Inflammatory macrophage treated with lipopolysaccharide for 4 hours (primary cell): ENCODE measurements around the gene ZNF534.
"Not testable (repeated sequence)": the region's sequence is repeated elsewhere in the genome, so short reads cannot be mapped to it uniquely, and the experiment has no call there.

Source experiments
- DNase-seq: peaks from one replicate; pipeline ENCODE4 v3.0.0-alpha.2; 2020

ZNF534 gene

DNA sequence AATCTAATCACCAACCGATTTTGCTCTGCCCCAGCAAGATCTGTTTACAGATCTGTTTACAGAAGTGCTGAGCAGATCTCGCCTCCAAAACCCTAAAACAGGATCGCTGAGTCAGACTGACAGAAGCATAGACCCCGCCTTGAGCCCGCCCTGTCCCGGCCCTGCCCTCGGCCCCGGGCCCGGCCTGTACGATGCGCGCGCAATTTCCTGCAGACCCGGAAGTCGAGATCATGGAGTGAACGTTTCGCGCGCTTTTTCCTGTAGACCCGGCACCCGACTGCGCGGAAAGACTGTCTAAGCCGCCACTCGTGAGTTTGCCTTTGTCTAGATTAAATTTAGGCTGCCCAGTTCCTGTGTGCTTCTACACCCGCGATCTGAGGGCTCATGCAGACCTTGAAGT lies at the start of gene ZNF534:
Gene ZNF534 (plus strand): TSS at position 212 of the 400 bp plus-strand sequence. CDS start 2,327 bp downstream, outside the sequence.
- DNase-seq: no peak

DNA sequence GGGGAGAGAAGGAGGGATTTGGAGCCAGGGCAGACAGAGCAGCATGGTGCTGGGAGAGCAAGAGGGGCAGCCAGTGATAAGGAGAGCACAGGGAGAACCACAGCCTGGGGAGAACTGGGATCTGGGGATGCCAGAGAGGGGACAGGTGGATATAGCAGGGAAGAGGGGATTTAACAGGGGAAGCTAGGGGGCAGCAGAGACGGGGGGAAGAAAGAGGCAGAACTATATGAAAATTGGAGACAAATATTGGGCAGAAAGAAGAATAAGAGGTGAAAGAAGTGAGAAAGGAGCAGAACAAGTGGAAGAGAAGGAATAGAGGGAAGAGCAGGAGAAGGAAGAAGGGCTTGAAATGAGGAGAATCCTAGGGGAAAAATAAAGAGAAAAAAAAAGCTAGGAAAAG lies 37.8 kb upstream of the ZNF534 start:
- no peak for DNase-seq

DNA sequence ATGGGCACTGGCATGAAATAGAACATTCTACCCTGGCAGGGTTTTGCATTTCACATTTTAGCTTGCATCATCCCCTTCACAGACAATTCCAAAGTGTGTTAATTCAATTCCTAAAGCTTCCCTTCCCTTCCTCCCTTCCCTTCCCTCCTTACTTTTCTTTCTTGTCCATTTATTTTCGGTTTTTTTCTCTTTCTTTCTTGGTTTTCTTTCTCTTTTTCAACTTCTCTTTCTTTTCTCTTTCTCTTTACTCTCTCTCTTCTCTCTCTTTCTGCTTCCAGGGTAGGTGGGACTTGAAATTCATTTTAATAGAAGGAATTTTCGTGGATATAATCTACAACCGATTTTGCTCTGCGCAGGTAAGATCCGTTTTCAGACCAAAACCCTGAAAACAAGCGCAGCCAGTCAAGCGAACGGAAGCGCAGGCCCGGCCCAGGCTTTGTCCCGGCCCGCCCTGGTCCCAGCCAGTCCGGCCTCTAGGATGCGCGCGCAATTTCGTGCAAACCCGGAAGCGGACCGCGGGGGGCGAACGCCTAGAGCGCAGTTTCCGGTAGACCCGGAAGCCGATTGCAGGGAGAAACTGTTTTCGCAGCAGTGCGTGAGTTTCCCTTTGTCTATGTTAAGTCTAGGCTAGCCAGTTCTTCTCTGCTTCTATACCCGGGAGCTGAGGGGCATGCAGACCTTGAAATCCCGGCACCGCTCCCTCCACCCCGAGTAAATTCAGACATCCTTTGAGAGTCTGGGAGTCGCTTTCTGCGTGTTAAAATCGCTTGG lies 31.5 kb upstream of the ZNF534 start, which contains the start of gene ZNF528:
Gene ZNF528 (plus strand): TSS at position 540 of the 771 bp plus-strand sequence. CDS start 4,165 bp downstream, outside the sequence.
- DNase-seq: peak; percentile 95

DNA sequence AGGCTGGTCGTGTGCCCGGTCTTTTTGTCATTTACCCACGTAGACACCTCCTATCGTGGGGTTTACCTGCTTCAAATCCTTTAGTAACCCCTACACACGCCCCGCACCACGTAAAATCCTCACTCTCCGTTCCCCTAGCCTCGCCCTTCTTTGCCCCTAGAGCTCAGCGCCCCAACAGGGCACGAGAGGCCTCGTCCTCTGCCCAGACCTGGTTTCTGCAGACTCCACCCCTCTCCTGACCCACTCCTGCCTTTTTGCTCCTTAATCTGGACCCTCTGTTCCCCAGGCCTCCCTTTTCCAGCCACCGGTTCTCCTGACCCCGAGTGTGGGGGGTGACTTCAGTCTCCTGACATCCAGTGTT lies 30.9 kb upstream of the ZNF534 start:
- peak; percentile 7 for DNase-seq

DNA sequence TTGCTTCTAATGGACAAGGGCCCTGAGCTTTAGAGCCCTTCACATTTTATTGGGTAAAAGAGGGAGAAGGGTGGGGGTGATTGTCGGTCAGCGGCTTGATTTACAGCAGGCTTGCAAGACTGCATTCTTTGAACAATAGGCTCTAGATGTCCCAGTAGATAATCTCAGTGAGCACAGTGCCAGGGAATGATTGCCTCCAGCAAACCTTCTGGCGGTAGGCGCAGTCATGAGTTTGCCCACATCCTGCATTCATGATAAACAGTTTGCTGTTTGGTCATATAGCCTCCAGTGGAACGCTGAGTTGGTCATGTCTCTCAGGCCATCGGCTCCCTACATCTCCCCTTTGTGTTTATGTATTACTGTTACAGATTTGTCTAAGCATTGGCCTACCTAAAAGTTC lies 18.7 kb upstream of the ZNF534 start:
- no peak for DNase-seq

DNA sequence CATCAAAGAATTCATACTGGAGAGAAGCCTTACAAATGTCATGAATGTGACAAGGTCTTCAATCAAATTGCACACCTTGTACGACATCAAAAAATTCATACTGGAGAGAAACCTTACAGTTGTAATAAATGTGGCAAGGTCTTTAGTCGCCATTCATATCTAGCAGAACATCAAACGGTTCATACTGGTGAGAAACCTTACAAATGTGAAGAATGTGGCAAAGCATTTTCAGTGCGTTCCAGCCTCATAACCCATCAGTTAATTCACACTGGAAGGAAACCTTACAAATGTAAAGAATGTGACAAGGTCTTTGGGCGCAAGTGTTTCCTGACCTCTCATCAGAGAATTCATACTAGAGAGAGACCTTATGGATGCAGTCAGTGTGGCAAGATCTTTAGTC lies 13.2 kb upstream of the ZNF534 start:
- no peak for DNase-seq

DNA sequence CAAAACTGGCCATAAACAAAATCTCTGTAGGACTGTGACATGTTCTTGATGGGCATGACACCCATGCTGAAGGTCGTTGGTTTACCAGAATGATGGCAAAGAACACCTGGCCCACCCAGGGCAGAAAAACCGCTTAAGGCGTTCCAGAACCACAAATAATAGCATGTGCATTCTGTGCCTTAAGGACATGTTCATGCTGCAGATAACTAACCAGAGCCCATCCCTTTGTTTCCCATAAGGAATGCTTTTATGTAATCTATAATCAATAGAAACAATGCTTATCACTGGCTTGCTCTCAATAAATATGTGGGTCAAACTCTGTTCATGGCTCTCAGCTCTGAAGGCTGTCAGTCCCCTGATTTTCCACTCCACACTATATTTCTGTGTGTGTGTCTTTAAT lies 13.2 kb downstream of the ZNF534 start:
- no peak for DNase-seq

DNA sequence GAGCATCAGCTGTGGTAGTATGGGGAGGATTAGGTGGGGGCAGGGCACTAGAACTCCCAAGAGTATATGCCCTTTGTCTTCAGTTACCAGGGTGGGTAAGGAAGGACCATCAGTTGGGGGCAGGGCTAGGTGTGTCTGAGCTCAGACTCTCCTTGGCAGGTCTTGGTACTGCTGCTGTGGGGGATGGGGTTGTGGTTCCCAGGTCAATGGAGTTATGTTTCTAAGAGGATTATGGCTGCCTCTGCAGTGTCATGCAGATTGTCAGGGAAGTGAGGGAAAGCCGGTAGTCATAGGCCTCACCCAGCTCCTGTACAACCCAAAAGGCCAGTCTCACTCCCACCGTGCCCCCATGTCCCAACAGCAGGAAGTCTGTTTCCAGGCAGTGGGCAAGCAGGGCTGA lies 15.6 kb downstream of the ZNF534 start:
- no peak for DNase-seq

DNA sequence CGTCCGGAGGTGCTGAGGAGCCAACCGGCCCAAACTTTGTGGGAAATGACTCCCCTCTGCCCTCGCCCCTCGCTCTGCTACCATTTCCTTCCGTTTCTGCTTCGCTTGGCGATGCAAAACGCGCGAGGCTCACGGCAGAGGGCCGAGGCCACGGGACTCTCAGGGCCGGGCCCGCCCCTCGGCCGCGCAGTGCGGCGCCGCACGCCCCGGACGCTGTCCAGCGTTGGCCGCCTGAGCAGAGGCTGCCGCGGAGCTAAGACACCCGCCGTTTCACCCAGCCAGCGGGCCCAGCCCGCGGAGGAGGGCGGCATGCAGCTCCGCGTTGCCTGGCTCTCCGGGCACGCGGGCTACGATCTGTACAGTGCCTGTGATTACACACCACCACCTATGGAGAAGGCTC lies 22.3 kb downstream of the ZNF534 start:
- no peak for DNase-seq

DNA sequence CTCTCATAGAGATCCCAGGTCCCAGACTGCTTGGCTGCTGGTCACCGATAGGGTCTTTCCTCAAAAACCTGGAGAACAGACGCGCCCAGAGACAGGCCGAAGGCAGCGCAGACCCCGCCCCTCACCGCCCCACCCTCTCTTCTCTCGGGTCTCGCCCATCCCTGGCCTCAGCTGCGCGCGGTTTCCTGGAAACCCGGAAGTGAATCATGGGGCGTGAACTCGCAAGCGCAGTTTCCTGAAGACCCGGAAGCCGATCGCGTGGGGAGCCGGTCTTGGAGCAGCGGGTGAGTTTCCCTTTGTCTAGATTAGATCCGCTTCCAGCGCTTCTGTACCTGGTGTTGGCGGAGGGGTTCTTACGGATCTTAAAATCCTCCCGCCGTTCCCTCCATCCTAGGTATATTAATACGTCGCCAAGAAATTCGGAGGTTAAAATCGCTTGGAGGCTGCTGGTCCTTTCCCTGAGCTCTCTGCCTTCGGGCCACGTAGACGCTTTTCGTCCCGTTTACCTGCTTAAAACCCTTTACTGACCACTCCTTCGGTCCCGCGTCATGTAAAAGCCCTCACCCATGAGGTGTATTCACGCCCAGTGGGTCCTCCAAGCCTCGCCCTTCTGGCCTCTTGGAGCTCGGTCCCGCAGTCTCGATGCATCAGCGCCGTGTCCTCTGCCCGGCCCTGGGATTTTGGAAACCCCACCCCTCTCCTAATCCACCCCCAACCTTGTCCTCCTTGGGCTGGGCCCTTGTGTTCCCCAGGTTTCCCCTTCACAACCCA lies 24.6 kb downstream of the ZNF534 start, which contains the start of gene ZNF578:
Gene ZNF578 (plus strand): TSS at position 230 of the 771 bp plus-strand sequence. CDS start 48,293 bp downstream, outside the sequence.
- peak; percentile 52 for DNase-seq

DNA sequence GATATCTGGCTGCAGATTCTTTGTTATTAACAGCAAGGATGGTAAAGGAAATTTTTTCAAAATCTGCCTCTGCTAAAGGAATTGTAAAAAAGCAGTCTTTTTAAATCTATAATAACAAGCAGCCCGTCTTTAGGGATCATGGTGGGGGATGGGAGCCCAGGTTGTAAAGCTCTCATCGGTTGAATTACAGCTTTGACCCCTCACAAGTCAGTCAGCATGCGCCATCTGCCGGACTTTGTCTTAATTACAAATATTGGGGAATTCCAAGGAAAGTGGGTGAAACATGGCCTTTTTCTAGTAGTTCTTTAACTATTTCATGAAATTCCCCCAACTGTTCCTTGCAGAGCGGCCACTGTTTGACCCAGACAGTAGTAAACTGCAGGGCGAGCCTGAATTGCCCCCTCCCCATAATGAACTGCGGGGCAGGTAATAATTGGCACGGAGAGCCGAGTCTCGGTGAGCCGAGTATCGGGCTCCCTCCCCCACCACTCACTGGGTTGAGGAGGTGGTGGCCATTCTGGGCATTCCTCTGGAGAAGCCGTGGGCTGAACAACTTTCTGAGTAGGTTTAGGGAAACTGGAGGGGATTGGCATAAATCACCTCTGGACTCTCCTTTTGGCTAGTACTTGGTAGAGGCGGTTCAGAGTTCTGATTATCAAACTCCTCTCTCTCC lies 36.0 kb downstream of the ZNF534 start:
- no peak for DNase-seq

DNA sequence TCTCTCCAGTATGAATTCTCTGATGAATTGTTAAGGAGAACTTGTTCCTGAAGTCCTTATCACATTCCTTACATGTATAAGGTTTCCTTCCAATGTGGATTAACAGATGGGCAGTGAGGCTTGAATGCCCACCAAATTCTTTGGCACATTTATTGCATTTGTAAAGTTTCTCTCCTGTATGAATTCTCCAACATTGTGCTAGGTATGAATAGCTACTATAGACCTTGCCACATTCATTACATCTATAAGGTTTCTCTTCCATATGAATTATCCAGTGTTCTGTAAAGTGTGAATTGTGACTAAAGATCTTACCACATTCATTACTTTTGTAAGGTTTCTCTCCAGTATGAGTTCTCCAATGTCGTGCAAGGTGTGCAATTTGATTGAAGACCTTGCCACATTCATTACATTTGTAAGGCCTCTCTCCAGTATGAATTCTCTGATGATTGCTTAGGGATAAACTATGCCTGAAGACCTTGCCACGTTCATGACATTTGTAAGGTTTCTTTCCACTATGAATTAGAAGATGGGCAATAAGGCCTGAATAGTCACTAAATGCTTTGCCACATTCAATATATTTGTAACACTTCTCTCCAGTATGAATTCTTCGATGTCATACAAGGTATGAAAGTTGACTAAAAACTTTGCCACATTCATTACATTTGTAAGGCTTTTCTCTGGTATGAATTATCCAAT lies 44.9 kb downstream of the ZNF534 start:
- no peak for DNase-seq

DNA sequence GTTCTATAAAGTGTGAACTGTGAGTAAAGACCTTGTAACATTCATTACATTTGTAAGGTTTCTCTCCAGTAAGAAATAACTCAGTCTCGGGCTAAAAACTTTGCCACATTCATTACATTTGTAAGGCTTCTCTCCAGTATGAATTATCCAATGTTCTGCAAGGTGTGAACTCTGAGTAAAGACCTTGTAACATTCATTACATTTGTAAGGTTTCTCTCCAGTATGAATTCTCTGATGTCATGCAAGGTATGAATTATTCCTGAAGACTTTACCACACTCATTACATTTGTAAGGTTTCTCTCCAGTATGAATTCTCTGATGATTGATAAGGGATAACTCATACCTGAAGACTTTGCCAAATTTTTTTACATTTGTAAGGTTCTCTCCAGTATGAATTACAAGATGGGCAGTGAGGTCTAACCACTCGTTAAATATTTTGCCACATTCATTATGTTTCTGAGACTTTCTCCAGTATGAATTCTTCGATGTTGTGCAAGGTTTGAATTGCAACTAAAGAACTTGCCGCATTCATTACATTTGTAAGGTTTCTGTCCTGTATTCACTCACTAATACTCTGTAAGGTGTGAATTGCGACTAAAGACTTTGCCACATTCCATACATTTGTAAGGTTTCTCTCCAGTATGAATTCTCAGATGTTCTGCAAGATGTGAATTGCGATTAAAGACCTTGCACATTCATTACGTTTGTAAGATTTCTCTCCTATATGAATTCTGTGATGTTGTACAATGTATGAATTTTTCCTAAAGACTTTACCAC lies 45.6 kb downstream of the ZNF534 start:
- no peak for DNase-seq

DNA sequence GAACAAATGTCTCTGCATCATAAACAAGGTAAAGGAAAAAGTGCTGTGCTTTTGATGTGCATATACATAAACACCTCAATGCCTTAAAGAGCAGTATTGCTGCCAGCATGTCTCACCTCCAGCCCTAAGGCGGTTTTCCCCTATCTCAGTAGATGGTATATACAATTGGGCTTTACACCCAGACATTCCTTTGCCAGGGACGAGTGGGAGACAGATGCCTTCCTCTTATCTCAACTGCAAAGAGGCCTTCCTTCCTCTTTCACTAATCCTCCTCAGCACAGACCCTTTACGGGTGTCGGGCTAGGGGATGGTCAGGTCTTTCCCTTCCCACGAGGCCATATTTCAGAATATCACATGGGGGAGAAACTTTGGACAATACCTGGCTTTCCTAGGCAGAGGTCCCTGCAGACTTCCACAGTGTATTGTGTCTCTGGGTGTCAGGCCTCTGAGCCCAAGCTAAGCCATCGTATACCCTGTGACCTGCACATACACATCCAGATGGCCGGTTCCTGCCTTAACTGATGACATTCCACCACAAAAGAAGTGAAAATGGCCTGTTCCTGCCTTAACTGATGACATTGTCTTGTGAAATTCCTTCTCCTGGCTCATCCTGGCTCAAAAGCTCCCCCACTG lies 55.3 kb downstream of the ZNF534 start:
- not testable (repeated sequence) for DNase-seq

DNA sequence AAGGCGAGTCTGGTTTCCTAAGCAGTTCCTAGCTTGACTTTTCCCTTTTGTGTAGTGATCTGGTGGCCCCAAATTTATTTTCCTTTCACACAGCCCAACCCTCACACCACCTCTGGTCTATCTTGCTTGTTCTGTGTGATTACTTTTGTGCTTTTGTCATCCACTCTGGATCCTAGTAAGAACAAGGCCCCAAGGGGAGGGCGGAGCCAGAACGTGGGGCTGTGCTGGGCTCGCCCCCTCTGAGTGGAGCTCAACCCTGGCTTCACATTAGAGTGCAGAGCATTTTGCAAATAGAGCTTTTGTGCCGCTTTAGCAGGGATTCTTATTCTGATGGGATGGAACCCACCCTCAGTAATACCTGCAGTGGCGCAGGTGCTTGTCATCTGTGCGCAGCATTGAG lies 56.1 kb downstream of the ZNF534 start:
- DNase-seq: not testable (repeated sequence)

DNA sequence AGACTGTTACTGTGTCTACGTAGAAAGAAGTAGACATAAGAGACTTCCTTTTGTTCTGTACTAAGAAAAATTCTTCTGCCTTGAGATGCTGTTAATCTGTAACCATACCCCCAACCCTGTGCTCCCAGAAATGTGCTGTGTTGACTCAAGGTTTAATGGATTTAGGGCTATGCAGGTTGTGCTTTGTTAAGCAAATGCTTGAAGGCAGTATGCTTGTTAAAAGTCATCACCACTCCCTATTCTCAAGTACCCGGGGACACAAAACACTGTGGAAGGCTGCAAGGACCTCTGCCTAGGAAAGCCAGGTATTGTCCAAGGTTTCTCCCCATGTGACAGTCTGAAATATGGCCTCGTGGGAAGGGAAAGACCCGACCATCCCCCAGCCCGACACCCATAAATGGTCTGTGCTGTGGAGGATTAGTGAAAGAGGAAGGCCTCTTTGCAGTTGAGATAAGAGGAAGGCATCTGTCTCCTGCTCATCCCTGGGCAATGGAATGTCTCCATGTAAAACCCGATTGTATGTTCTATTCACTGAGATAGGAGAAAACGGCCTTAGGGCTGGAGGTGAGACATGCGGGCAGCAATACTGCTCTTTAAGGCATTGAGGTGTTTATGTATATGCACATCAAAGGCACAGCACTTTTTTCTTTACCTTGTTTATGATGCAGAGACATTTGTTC lies 56.8 kb downstream of the ZNF534 start:
- DNase-seq: not testable (repeated sequence)

DNA sequence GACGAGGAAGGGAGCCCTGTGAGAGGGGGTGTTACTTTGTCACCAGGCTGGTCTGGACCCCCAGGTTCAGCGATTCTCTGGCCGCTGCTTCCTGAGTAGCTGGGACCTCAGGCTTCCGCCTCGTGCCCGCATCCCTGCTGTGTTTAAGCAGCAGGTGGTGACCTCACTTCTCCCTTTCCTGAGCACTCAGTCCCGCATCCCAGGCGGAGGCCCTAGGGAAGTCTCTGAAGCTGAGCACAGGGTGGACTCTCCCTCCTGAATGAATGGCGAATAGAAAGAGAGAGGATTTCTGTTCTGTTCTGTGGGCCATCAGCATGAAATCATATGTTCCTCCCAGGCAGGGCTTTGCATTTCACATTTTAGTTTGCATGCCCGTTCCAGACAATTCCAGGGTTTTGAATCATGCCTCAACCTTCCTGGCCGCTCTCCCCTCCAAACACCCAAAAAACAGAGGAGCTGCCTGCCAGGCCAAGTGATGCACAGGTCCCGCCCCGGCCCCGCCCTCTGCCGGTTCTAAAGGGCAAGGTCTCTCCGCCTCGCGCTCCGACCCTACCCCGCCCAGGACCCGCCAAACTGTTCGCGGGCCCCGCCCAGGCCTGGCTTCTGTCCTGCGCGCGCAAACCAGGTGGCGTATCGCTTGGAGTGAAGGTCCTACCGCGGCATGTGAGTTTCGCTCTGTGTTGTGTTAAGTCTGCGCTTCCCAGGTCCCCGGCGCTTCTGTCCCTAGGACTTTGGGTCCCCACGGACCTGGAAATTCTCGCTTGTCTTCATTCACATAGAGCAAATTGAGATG lies 63.4 kb downstream of the ZNF534 start:
- DNase-seq: no peak

DNA sequence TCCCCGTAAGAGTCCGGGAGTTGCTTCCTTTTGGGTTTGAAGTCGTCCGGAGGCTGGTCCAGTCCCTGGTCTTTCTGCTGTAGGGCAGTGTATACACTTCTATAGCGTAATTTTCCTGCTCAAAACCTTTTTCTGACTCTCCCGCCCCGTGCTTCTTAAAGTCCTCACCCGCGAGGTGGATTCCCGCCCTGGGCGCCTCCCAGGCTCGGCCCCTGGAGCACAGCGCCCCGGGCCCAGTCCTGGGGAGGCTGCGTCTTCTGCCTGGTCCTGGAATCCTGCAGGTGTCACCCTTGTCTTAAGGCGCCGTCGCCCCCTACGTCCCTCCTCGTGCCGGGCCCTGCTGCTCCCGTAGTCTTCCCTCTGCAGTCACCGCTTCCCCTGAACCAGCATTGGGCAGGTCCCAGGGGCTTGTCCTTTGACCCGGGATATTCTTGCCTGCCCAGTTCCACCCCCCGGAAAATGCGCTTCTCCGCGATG lies 64.1 kb downstream of the ZNF534 start:
- no peak for DNase-seq

DNA sequence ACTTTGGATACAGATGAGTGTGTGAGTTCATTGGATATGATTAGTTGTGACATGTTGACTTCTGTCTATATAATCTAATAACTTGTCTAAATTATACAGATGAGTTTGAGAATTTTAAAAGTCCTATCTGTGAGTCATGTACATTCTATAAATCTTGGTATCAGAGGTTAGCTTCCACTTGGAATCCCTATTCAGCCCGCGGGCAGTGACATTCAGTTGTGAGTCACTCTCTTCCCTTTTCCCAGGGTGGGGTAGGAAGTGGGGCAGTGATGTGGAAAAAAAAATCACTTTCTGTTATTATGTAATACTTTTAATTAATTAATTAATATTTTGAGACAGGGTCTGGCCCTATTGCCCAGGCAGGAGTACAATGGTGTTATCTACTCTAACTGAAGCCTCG lies 65.6 kb downstream of the ZNF534 start:
- no peak for DNase-seq

DNA sequence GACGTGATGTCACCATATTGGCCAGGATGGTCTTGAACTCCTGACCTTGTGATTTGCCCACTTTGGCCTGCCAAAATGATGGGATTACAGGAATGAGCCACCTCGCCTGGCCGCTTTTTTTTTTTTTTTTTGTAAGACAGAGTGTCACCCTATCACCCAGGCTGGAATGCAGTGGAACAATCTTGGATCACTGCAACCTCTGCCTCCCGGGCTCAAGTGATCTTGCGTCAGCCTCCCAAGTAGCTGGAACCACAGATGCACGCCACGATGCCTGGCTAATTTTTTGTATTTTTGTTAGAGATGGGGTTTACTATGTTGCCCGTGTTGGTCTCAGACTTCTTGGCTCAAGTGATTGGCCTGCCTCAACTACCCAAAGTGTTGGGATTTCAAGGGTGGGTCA lies 69.6 kb downstream of the ZNF534 start:
- no peak for DNase-seq
